KMS-11 (cell line): ENCODE data around the gene C19orf25.

ENCODE experiments used
- H2AFZ ChIP-seq: fragments of 200-600 bp; sonication (generic); 2 replicates; pipeline ENCODE4 v1.6.1; 2016; ENCODE audit warnings: antibody characterized with exemption, mixed run types, low read depth
- H3K27ac ChIP-seq: fragments of 200-600 bp; sonication (generic); 2 replicates; pipeline ENCODE4 v1.6.1; 2016; ENCODE audit warnings: mild to moderate bottlenecking, mixed run types
- H3K27me3 ChIP-seq: fragments of 200-600 bp; sonication (generic); 2 replicates; pipeline ENCODE4 v1.6.1; 2017; ENCODE audit warnings: mild to moderate bottlenecking, low read depth, mixed run types, moderate library complexity; ENCODE audit not compliant: insufficient read depth
- H3K36me3 ChIP-seq: fragments of 200-600 bp; sonication (generic); 2 replicates; pipeline ENCODE4 v1.6.1; 2017; ENCODE audit warnings: mild to moderate bottlenecking, mixed run types; ENCODE audit not compliant: insufficient read depth
- H3K4me1 ChIP-seq: fragments of 200-600 bp; sonication (generic); 2 replicates; pipeline ENCODE4 v1.6.1; 2016; ENCODE audit warnings: mild to moderate bottlenecking, low read depth, mixed run types; ENCODE audit not compliant: poor library complexity, severe bottlenecking
- H3K4me2 ChIP-seq: fragments of 200-600 bp; sonication (generic); 2 replicates; pipeline ENCODE4 v1.7.0; 2016; ENCODE audit warnings: mild to moderate bottlenecking, mixed run types
- H3K4me3 ChIP-seq: fragments of 200-600 bp; sonication (generic); IDR thresholded peaks from 2 replicates; pipeline ENCODE4 v1.6.1; 2017; ENCODE audit warnings: low read depth, low read length, mixed read lengths; ENCODE audit not compliant: insufficient read depth
- H3K79me2 ChIP-seq: fragments of 200-600 bp; sonication (generic); 2 replicates; pipeline ENCODE4 v1.6.1; 2016; ENCODE audit warnings: low read depth, mixed run types; ENCODE audit not compliant: insufficient read depth
- H3K9ac ChIP-seq: fragments of 200-600 bp; sonication (generic); 2 replicates; pipeline ENCODE4 v1.6.1; 2016; ENCODE audit warnings: mild to moderate bottlenecking, mixed run types
- H4K20me1 ChIP-seq: fragments of 200-600 bp; sonication (generic); 2 replicates; pipeline ENCODE4 v1.6.1; 2016; ENCODE audit warnings: mild to moderate bottlenecking, mixed run types; ENCODE audit not compliant: insufficient read depth
- TF ChIP-seq, protein P1 (sequence below): fragments of 200-600 bp; sonication (generic); conservative IDR thresholded peaks from 2 replicates; pipeline ENCODE4 v1.6.1; 2017; ENCODE audit warnings: low read depth, mild to moderate bottlenecking, antibody characterized with exemption, low read length, moderate library complexity, mixed read lengths

C19orf25 gene

DNA sequence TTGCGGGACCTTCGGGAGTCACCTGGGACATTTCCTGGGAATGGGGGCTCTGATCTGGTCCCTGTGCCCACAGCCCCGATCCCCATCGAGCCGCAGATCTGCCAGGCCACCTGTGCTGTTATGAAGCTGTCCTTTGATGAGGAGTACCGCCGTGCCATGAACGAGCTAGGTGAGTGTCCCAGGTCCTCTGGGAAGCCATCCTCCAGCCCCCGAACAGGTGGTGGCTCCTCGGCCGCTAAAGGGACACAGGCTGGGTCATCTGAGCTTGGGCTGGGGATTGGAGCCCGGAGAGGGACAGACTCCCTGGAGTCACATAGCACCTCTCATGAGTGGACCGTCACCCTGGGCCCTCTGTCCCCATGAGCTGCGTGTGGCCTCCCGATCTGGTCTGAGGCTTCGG, 21.1 kb downstream of the C19orf25 start:
- Histone ChIP-seq H3K27ac (no peak overlapping the region), H2AFZ (no peak overlapping the region), H3K4me1 (peaks cover 17% of the 10 kb centered on the region), H3K79me2 (no peaks in the 10 kb centered on the region), H3K9ac (no peak overlapping the region), H4K20me1 (no peaks in the 10 kb centered on the region), H3K27me3 (peaks cover 72% of the 10 kb centered on the region), H3K36me3 (no peaks in the 10 kb centered on the region), H3K4me2 (no peak overlapping the region), H3K4me3 (no peak overlapping the region)
- TF ChIP-seq, protein P1, sequence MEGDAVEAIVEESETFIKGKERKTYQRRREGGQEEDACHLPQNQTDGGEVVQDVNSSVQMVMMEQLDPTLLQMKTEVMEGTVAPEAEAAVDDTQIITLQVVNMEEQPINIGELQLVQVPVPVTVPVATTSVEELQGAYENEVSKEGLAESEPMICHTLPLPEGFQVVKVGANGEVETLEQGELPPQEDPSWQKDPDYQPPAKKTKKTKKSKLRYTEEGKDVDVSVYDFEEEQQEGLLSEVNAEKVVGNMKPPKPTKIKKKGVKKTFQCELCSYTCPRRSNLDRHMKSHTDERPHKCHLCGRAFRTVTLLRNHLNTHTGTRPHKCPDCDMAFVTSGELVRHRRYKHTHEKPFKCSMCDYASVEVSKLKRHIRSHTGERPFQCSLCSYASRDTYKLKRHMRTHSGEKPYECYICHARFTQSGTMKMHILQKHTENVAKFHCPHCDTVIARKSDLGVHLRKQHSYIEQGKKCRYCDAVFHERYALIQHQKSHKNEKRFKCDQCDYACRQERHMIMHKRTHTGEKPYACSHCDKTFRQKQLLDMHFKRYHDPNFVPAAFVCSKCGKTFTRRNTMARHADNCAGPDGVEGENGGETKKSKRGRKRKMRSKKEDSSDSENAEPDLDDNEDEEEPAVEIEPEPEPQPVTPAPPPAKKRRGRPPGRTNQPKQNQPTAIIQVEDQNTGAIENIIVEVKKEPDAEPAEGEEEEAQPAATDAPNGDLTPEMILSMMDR = no peak

DNA sequence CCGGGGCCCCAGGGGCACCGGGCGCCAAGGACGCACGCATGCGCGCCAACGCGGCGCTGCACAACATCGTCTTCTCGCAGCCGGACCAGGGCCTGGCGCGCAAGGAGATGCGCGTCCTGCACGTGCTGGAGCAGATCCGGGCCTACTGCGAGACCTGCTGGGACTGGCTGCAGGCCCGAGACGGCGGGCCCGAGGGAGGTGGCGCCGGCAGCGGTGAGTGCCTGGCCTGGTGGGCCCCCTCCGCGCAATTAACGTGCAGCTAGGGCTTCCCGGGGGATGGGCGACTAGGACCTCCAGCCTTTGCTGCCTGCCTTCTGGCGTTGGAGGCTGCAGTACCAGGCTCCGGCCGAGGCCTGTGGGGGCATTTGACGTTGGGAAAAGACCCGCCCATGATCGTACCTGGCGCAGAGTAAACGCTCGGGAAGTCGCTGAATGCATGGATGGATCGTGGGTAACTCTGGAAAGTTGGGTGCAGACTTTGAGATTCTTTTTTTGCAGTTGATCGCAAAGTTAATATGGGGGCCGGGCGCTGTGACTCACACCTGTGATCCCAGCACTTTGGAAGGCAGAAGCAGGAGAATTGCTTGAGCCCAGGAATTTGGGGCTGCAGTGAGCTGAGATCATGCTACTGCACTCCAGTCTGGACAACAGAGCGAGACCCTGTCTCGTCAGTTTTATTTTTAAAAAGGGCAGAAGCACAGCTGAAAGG, 21.8 kb downstream of the C19orf25 start:
- Histone ChIP-seq H3K4me1 (peaks cover 17% of the 10 kb centered on the region), H4K20me1 (no peaks in the 10 kb centered on the region), H3K79me2 (no peaks in the 10 kb centered on the region), H3K36me3 (no peaks in the 10 kb centered on the region), H3K27me3 (peaks cover 78% of the 10 kb centered on the region), H3K9ac (no peak overlapping the region), H3K4me3 (no peak overlapping the region), H2AFZ (no peak overlapping the region), H3K4me2 (no peak overlapping the region), H3K27ac (no peak overlapping the region)
- TF ChIP-seq, protein P1 = no peak

DNA sequence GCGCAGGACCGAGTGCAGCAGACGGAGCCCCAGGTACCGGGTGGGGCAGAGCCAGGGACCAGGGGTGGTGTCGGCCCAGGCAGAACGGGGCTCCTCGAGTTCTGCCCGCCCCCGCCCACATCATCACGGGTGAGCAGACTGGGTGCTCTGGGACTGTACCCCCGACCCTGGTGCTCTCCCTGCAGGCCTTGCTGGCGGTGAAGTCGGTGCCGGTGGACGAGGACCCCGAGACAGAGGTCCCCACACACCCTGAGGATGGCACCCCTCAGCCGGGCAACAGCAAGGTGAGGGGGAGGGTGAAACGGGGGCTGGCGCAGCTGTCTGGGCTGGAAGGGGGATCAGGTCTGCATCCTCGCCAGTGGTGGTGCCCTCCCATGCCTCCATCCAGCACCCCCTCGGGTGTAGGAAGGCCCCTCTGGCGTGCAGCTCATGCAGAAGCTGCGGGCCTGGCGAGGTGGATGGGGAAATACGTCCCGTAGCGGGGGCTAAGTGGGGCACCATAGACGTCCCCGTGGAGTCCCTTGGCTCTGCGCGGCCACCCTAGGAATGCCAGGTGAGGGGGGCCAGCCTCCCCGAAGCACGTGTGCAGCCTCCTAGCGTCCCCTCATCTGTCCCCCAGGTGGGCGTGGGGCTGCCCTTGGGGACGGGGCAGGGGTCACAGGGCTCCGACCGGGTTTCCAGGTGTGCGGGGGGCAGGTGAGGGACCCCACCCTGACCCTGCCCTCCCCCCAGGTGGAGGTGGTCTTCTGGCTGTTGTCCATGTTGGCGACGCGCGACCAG, 22.7 kb downstream of the C19orf25 start:
- TF ChIP-seq, protein P1 = no peak
- Histone ChIP-seq H3K27me3 (peaks cover 86% of the 10 kb centered on the region), H3K4me3 (no peak overlapping the region), H3K4me1 (peaks cover 17% of the 10 kb centered on the region), H3K36me3 (no peaks in the 10 kb centered on the region), H3K9ac (no peak overlapping the region), H3K4me2 (peak overlapping the region; percentile 39; the same call in 1 of the 2 replicates), H4K20me1 (no peaks in the 10 kb centered on the region), H3K79me2 (no peaks in the 10 kb centered on the region), H3K27ac (no peak overlapping the region), H2AFZ (no peak overlapping the region; the same call in 1 of the 2 replicates)

DNA sequence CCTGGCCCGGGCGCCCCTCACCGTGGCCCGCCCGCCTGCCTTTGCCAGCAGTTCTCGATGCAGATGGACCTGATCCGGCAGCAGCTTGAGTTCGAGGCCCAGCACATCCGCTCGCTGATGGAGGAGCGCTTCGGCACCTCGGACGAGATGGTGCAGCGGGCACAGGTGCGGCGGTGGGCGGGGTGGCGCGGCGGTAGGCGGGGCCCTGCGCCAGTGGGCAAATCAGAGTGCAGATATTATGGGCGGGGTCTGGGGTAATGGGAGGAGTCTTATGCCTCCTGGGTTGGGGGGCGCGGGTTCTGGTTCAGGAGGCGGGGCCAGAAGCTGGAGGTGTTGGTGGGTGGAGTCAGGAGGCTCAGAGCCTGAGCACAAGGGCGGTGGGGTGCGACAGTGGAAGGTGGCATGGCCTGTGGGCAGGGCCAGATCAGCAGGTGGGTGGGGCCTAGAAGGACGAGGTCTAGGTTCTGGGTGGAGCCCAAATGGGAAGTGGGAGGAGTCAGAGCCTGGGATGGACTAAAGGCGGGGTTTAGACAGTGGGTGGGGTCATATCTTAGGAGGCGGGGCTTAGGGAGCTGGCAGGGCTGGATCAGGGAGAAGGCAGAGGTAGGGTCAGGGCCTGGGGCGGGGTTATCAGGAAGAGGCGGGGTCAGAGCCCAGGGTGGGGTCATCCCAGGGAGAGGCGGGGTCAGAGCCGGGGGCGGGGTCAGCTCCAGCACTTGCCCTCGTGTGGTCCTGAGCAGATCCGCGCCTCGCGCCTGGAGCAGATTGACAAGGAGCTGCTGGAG, 23.5 kb downstream of the C19orf25 start:
- no peaks in the 10 kb centered on the region for H4K20me1 ChIP-seq
- peaks cover 17% of the 10 kb centered on the region for H3K4me1 ChIP-seq
- no peaks in the 10 kb centered on the region for H3K79me2 ChIP-seq
- no peak overlapping the region for H3K4me3 ChIP-seq
- TF ChIP-seq, protein P1 = no peak
- peak overlapping the region; percentile 67 for H3K4me2 ChIP-seq
- H2AFZ ChIP-seq = peak overlapping the region; percentile 66; the same call in 1 of the 2 replicates
- no peaks in the 10 kb centered on the region for H3K36me3 ChIP-seq
- H3K27me3 ChIP-seq = peaks cover 88% of the 10 kb centered on the region
- H3K9ac ChIP-seq = no peak overlapping the region
- H3K27ac ChIP-seq = no peak overlapping the region
